Measurements from ENCODE around the gene TOMM34.

TOMM34 gene

GRCh38 chr20:44936510-44936909, 23.7 kb downstream of the TOMM34 start:
- FAIRE-seq = no peak

DNA sequence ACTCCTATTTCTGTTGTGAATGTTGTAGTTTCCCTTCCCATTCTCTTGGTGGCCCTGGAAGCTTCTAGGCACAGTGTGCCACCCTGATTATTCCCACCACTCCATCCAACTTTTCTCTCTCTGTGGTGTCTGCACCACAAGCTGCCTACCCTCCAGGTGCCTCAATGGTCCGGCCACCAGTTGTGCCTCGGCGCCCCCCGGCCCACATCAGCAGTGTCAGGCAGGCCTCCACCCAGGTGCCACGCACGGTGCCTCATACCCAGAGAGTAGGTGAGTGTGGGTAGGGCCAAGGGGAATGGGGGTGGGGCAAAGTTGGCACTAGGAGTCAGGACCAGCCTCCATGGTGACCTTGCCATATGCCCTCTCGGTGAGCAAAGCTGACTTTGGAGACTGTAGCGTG, 27.3 kb downstream of the TOMM34 start:
- FAIRE-seq (no peak), DNase-seq (ENCODE audit: insufficient read length, low spot score) (no peak)

More at GRCh38 chr20:44936510-44936909, 23.7 kb downstream of the TOMM34 start:
- no peak for DNase-seq (ENCODE audit: insufficient read length, low spot score)

- no peak for DNase-seq (ENCODE audit: insufficient read length, low spot score)
- FAIRE-seq = no peak
These were observed 28.3 kb downstream of the TOMM34 start for GRCh38 chr20:44931911-44932310.

GRCh38 chr20:44930517-44931168, 29.6 kb downstream of the TOMM34 start:
- DNase-seq (ENCODE audit: insufficient read length, low spot score) (no peak), FAIRE-seq (no peak)

DNA sequence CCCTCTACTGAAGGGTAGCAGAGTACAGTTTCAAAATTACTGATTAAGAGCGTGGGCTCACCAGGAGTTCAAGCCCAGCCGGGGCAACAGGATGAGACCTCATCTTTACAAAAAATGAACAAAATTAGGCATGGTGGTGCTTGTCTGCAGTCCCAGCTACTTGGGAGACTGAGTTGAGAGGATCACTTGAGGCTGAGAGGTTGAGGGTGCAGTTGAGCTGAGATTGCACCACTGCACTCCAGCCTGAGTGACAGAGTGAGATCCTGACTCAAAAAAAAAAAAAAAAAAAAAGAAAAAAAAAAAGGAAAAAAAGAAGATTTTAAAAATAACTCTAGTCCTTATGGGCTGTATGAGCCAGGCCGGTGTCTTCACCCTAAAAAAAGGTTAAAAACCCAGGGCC, 31.6 kb downstream of the TOMM34 start:
- FAIRE-seq (no peak), DNase-seq (ENCODE audit: insufficient read length, low spot score) (no peak)

DNA sequence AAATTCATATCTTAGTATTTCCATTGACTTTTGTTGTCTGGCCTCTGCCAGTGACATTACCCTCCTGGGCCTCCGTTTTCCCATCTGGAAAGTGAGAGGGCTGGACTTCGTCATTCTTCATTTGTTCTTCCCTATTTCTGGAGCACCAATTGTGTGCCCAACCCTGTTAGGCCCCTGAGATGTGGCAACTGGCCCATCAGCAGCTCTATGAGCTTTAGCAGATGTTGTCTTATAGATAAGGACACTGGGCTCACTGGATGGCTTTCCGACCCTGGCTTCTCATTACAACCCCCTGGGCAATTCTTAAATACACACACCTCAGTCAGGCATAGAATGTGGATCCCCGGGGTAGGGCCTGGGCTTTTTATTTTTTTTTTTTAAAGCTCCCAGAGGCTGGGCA, 35.7 kb downstream of the TOMM34 start:
- FAIRE-seq = no peak
- DNase-seq (ENCODE audit: insufficient read length, low spot score) = no peak

GRCh38 chr20:44921447-44921846, 38.8 kb downstream of the TOMM34 start:
- FAIRE-seq = no peak
- no peak for DNase-seq (ENCODE audit: insufficient read length, low spot score)

DNA sequence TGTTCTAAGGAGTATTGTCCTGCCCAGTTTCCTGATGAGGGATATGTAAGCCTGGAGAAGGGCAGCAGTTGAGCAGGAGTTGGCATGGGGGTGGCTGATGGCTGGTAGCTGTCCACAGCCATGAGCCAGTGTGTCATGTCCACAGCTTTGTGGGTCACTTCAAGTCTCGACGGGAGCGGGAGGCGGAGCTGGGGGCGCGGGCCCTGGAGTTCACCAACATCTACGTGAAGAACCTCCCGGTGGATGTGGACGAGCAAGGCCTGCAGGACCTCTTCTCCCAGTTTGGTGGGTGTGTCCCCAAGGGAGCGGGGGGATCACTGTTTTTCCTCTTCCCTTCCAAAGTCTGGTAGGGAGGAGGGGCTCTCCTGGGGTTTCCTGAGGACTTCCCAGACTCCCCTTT, 41.4 kb downstream of the TOMM34 start:
- no peak for FAIRE-seq

DNA sequence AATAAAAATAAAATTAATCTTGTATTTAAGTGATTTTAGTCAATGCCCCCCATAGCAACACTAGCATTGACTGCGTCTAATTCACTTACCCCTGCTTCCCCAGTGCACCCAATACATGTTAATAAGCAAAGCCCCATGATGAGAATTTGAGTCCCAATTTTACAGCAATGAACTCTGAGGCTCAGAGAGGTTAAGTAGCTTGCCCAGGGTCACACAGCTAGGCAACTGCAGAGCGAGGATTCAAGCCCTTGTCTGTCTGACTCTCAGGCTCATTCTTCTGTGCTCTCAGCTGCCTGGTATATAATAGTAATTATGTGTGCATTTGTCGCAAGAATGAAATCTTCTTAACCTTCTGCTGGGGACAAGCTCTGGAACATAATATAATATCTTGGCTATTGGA, 41.9 kb downstream of the TOMM34 start:
- DNase-seq (ENCODE audit: insufficient read length, low spot score) (no peak), FAIRE-seq (no peak)

More for the DNA sequence above, 41.4 kb downstream of the TOMM34 start:
- DNase-seq (ENCODE audit: insufficient read length, low spot score) = no peak

DNA sequence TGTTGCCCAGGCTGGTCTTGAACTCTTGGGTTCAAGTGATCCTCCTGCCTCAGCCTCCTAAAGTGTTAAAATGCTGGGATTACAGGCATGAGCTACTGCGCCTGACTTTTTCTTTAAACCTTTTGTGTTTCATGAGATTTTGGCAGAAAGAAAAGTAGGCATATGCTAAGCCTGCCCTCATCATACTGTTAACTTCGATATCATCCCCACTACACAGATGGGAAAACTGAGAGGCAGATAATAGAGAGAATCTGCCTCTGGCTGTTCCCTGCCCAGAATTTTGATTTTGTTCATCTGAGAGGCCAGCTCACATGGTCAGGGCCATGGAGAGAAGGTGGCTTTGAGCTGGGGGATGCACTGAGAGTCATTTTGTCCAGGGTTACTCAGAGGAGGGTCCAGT, 42.8 kb downstream of the TOMM34 start:
- DNase-seq (ENCODE audit: insufficient read length, low spot score) (no peak), FAIRE-seq (no peak)

GRCh38 chr20:44916586-44916985, 43.6 kb downstream of the TOMM34 start:
- FAIRE-seq = no peak
- DNase-seq (ENCODE audit: insufficient read length, low spot score) = no peak

DNA sequence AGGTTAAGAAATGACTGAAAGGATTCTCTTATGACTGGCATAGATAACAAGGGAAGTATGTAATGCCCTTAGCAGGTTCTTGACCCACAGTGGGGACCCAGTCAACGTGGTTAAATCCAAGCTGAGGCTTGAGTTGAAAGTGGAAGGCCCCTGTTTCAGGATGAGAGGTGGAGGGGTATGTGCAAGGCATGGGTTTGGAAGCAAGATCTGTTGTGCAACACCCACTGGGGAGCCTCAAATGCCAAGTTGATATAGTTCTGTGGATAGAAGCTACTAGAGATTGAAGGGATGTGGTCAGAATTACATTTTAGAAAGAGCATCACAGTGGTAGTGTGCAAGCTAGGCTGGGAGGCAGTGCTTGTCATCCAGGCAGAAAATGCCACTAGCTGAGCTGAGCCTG, 45.3 kb downstream of the TOMM34 start:
- no peak for FAIRE-seq
- no peak for DNase-seq (ENCODE audit: insufficient read length, low spot score)

- no peak for DNase-seq (ENCODE audit: insufficient read length, low spot score)
- no peak for FAIRE-seq
These were observed 48.0 kb downstream of the TOMM34 start for GRCh38 chr20:44912189-44912588.

DNA sequence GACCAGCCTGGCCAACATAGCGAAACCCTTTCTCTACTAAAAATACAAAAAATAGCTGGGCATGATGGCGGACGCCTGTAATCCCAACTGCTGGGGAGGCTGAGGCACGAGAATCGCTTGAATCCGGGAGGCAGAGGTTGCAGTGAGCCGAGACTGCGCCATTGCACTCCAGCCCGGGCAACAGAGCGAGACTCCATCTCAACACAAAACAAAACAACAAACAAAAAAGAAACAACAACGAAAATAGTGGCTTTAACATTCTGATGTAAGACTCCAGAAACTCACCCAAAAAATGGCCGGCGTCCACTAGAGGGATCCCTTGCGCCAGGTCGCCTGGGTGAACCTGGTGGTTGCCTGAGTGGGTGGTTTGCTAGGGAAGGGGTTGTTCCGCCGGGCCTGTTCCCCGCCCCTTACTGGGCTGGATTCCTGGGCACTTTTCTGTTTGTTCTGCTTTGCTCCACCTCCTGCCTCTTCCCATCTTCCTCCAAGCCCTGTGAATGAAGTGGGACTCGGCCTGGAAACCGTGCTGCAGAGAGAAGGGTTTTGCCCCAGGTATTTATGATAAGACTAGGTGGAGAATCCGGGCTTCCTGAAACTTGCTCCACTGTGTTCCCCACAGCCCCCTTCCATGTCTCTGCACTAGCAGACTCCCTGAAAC, 48.8 kb downstream of the TOMM34 start:
- DNase-seq (ENCODE audit: insufficient read length, low spot score) = peak; percentile 52

GRCh38 chr20:44910690-44911262, 49.4 kb downstream of the TOMM34 start:
- DNase-seq (ENCODE audit: insufficient read length, low spot score) (no peak), FAIRE-seq (no peak)

More for the DNA sequence above, 48.8 kb downstream of the TOMM34 start:
- peak; percentile 55 for FAIRE-seq

- DNase-seq (ENCODE audit: insufficient read length, low spot score) (peak; percentile 77), FAIRE-seq (peak; percentile 39)
These were observed 50.1 kb downstream of the TOMM34 start, which contains the start of gene PABPC1L for GRCh38 chr20:44909872-44910689. Gene PABPC1L (plus strand): TSS chr20:44910060. CDS start chr20:44910144, 84 bp downstream.

GRCh38 chr20:44908987-44909871, 51.0 kb downstream of the TOMM34 start:
- no peak for DNase-seq (ENCODE audit: insufficient read length, low spot score)
- no peak for FAIRE-seq

DNA sequence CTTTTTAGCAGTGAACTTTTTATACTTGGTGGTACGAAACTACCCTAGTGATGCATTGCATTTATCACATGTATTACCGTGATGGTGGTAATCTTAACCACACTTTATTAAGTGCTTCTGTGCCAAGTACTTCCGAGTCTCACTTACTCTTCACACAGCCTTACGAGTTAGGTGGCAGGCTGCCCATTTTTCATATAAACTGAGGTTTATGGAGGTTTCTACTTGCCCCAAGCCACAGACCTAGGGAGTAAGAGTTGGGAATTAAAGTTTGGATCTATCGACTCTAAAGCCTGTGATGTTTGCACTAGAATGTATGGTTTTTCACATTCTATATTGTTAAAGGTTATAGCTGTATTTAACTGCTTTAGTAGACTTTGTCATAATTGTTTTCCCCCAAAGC, 55.8 kb downstream of the TOMM34 start:
- DNase-seq (ENCODE audit: insufficient read length, low spot score) = no peak
- FAIRE-seq = no peak

DNA sequence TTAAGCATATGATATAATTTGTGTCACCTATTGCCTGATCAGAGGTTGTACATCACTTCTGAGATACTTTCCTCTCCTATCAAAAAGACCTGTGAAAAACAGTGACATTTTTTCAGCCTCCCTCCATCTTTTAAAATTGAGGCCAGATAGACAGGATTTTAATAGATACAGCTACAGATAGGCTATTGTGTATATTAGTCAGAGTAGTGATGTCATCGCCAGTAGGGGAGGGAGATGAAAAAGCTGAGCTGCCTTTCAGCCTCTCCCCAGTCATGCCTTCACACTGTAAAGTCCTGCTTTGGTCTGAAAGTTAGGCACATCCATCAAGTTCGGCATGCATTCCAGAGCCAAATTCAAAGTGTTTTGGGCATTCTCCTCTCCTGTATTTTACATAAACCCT, 58.2 kb downstream of the TOMM34 start:
- DNase-seq (ENCODE audit: insufficient read length, low spot score) (no peak), FAIRE-seq (no peak)

GRCh38 chr20:44900231-44900854, 59.9 kb downstream of the TOMM34 start:
- FAIRE-seq = peak; percentile 40

More at GRCh38 chr20:44900231-44900854, 59.9 kb downstream of the TOMM34 start:
- DNase-seq (ENCODE audit: insufficient read length, low spot score) = no peak

Measured in GM19239 (cell line).